ENCODE data around the gene PLCH2. TPM values are rescaled to one million over a fixed set of nuclear protein-coding genes. Genes with fewer than 3 reads are reported as not detected.
A peak's percentile ranks its signal among the peaks of the same experiment; 100 is the strongest.

The PLCH2 gene
- polyA plus RNA-seq, 1 donor from 2014 or later, result 5.7 TPM

GRCh38 chr1:2554621-2555387, 78.7 kb downstream of the PLCH2 start:
- no peak overlapping the region for H3K4me3 ChIP-seq (ENCODE audit: low read length)

More at GRCh38 chr1:2554621-2555387, 78.7 kb downstream of the PLCH2 start:
- Histone ChIP-seq H3K9ac (ENCODE audit: low read length) (no peak overlapping the region), H3K27ac (ENCODE audit: low read length) (no peak overlapping the region), H4K20me1 (ENCODE audit: insufficient read depth) (no peaks in the 10 kb centered on the region), H3K9me2 (ENCODE audit: insufficient read depth, low read length) (no peaks in the 10 kb centered on the region), H3K9me3 (ENCODE audit: low read length) (no peaks in the 10 kb centered on the region), H2AFZ (ENCODE audit: low read depth, low read length) (no peak overlapping the region), H3K4me2 (ENCODE audit: low read length) (no peak overlapping the region), H3K27me3 (ENCODE audit: insufficient read depth, low read depth, low read length) (no peaks in the 10 kb centered on the region), H3K36me3 (ENCODE audit: insufficient read depth, low read length) (no peaks in the 10 kb centered on the region), H3K79me2 (replicated peaks; ENCODE audit: insufficient read depth, low read length) (no peaks in the 10 kb centered on the region), H3F3A (ENCODE audit: insufficient read depth, low read length, poor library complexity, severe bottlenecking) (no peaks in the 10 kb centered on the region)
- TF ChIP-seq CTCF (IDR thresholded peaks at IDR 0.05; ENCODE audit: poor library complexity, severe bottlenecking), result peak; percentile 52
- TF ChIP-seq SMC3 (conservative IDR thresholded peaks at IDR 0.05; ENCODE audit: poor library complexity), result peak; percentile 54
- peak; percentile 52 for TF ChIP-seq RAD21 (conservative IDR thresholded peaks at IDR 0.05)
- TF ChIP-seq POLR2AphosphoS5 (IDR thresholded peaks at IDR 0.05), result no peak
- no peak for TF ChIP-seq EP300 (conservative IDR thresholded peaks at IDR 0.05; ENCODE audit: poor library complexity, severe bottlenecking)
- no peak for TF ChIP-seq TAF1 (IDR thresholded peaks at IDR 0.05; ENCODE audit: low read depth)
- no peak for TF ChIP-seq EZH2 (IDR thresholded peaks at IDR 0.05; ENCODE audit: borderline replicate concordance, insufficient read depth, low read length, poor library complexity, severe bottlenecking)
- TF ChIP-seq MXI1 (conservative IDR thresholded peaks at IDR 0.05; ENCODE audit: poor library complexity, severe bottlenecking), result no peak
- no peak for TF ChIP-seq REST (IDR thresholded peaks at IDR 0.05; ENCODE audit: borderline replicate concordance)

Other genes with a start within 250 kb of the PLCH2 start
- gene SKI, start 248.0 kb upstream of the PLCH2 start, polyA plus RNA-seq, result 4.1 and 4.9 TPM in 2 replicates
- 8.2 and 10.9 TPM in 2 replicates for gene MORN1, start 84.7 kb upstream of the PLCH2 start, polyA plus RNA-seq
- 58.5 and 58.7 TPM in 2 replicates for gene RER1, start 84.4 kb upstream of the PLCH2 start, polyA plus RNA-seq
- gene PEX10, start 63.7 kb upstream of the PLCH2 start, polyA plus RNA-seq, result 29.4 and 30.1 TPM in 2 replicates
- gene PANK4, start 50.3 kb downstream of the PLCH2 start, polyA plus RNA-seq, result 37.9 and 43.4 TPM in 2 replicates
- 0.81 TPM in 1 of 2 replicates, not detected in the other for gene HES5, start 54.0 kb downstream of the PLCH2 start, polyA plus RNA-seq
- 1.1 TPM in 2 replicates for gene TNFRSF14, start 80.1 kb downstream of the PLCH2 start, polyA plus RNA-seq
- gene PRXL2B, start 110.5 kb downstream of the PLCH2 start, polyA plus RNA-seq, result 29.0 and 35.9 TPM in 2 replicates
- 5.2 TPM in 1 of 2 replicates, not detected in the other for gene MMEL1, start 156.7 kb downstream of the PLCH2 start, polyA plus RNA-seq